Erythroblast (primary cell): ENCODE data around the gene RTP1.

ENCODE experiments used
- GATA1 ChIP-seq: IDR thresholded peaks from 2 replicates; pipeline ENCODE4 v1.6.1; 2011; ENCODE audit warnings: low read depth, mild to moderate bottlenecking, control low read depth, low read length, moderate library complexity
- POLR2A ChIP-seq: IDR thresholded peaks from 2 replicates; pipeline ENCODE4 v1.6.1; 2011; ENCODE audit warnings: mild to moderate bottlenecking, low read length

- no peak for TF ChIP-seq POLR2A
- TF ChIP-seq GATA1: no peak
These were observed 4.1 kb upstream of the RTP1 start for GRCh38 chr3:187193181-187193580.
